Renal cortical epithelial cell (primary cell): Measurements from ENCODE around the gene CDH4. TPM values are rescaled to one million over a fixed set of nuclear protein-coding genes. Genes with fewer than 3 reads are reported as not detected.

Source experiments
- DNase-seq: peaks from one replicate; pipeline ENCODE4 v3.0.0-alpha.2; 2011; ENCODE audit warnings: low read depth
- total RNA-seq: library from RNA; depleted of rRNA; stranded (reverse); fragments of >200 nt; gene quantifications from 2 replicates; pipeline ENCODE4 v1.2.3, GENCODE V29; 2014

The CDH4 gene
- total RNA-seq, 1 donor from 2014 or later, result 6.4 TPM

GRCh38 chr20:61603715-61604114 lies 351.7 kb downstream of the CDH4 start:
- DNase-seq, result no peak

- DNase-seq, result no peak
Measured at GRCh38 chr20:61604549-61604948, 352.5 kb downstream of the CDH4 start.

- no peak for DNase-seq
Measured at GRCh38 chr20:61605283-61605682, 353.2 kb downstream of the CDH4 start.

GRCh38 chr20:61605862-61606557 lies 353.9 kb downstream of the CDH4 start:
- DNase-seq, result no peak

- no peak for DNase-seq
Measured at GRCh38 chr20:61608275-61609085, 356.4 kb downstream of the CDH4 start.

GRCh38 chr20:61609461-61609860 lies 357.4 kb downstream of the CDH4 start:
- no peak for DNase-seq

GRCh38 chr20:61611401-61612180 lies 359.5 kb downstream of the CDH4 start:
- no peak for DNase-seq

GRCh38 chr20:61613917-61614705 lies 362.1 kb downstream of the CDH4 start:
- DNase-seq, result no peak

- DNase-seq, result no peak
Measured at GRCh38 chr20:61614706-61615100, 362.6 kb downstream of the CDH4 start.

- DNase-seq, result no peak
Measured at GRCh38 chr20:61615806-61616205, 363.7 kb downstream of the CDH4 start.

GRCh38 chr20:61619751-61620150 lies 367.7 kb downstream of the CDH4 start:
- no peak for DNase-seq

GRCh38 chr20:61620174-61620573 lies 368.1 kb downstream of the CDH4 start:
- DNase-seq, result no peak

GRCh38 chr20:61621035-61621730 lies 369.1 kb downstream of the CDH4 start:
- DNase-seq, result no peak

- DNase-seq, result no peak
Measured at GRCh38 chr20:61621852-61622251, 369.8 kb downstream of the CDH4 start.

GRCh38 chr20:61623451-61623850 lies 371.4 kb downstream of the CDH4 start:
- DNase-seq, result no peak

GRCh38 chr20:61625246-61625645 lies 373.2 kb downstream of the CDH4 start:
- DNase-seq, result no peak

GRCh38 chr20:61626412-61626811 lies 374.4 kb downstream of the CDH4 start:
- no peak for DNase-seq

- DNase-seq, result no peak
Measured at GRCh38 chr20:61627791-61628415, 375.8 kb downstream of the CDH4 start.

GRCh38 chr20:61628480-61628879 lies 376.4 kb downstream of the CDH4 start:
- DNase-seq, result no peak

- DNase-seq, result no peak
Measured at GRCh38 chr20:61628901-61629601, 377.0 kb downstream of the CDH4 start.
